ENCODE data around the gene CYP2D6.
"Not testable (repeated sequence)": the region's sequence is repeated elsewhere in the genome, so short reads cannot be mapped to it uniquely, and the experiment has no call there.

CYP2D6 gene

GRCh38 chr22:42132457-42132856 is 1.8 kb upstream of the CYP2D6 start:
- DNase-seq: no peak

GRCh38 chr22:42131562-42131961 is 952 bp upstream of the CYP2D6 start:
- DNase-seq: no peak

- not testable (repeated sequence) for DNase-seq
Measured at GRCh38 chr22:42130182-42130581, 428 bp downstream of the CYP2D6 start.

GRCh38 chr22:42128776-42129694 is 1.6 kb downstream of the CYP2D6 start:
- DNase-seq: not testable (repeated sequence)

- not testable (repeated sequence) for DNase-seq
Measured at GRCh38 chr22:42128007-42128406, 2.6 kb downstream of the CYP2D6 start.

- DNase-seq: no peak
Measured at GRCh38 chr22:42127606-42128005, 3.0 kb downstream of the CYP2D6 start.

- not testable (repeated sequence) for DNase-seq
Measured at GRCh38 chr22:42123529-42123928, 7.1 kb downstream of the CYP2D6 start.

GRCh38 chr22:42120231-42121021 is 10.2 kb downstream of the CYP2D6 start:
- not testable (repeated sequence) for DNase-seq

GRCh38 chr22:42116848-42117424 is 13.7 kb downstream of the CYP2D6 start:
- DNase-seq: no peak

GRCh38 chr22:42115420-42115830 is 15.2 kb downstream of the CYP2D6 start:
- DNase-seq: not testable (repeated sequence)

- no peak for DNase-seq
Measured at GRCh38 chr22:42114721-42115120, 15.9 kb downstream of the CYP2D6 start.

- DNase-seq: not testable (repeated sequence)
Measured at GRCh38 chr22:42112793-42113192, 17.8 kb downstream of the CYP2D6 start.

- no peak for DNase-seq
Measured at GRCh38 chr22:42111798-42112197, 18.8 kb downstream of the CYP2D6 start.

GRCh38 chr22:42108848-42109247 is 21.8 kb downstream of the CYP2D6 start:
- no peak for DNase-seq

GRCh38 chr22:42104332-42104860 is 26.2 kb downstream of the CYP2D6 start:
- not testable (repeated sequence) for DNase-seq

GRCh38 chr22:42101199-42101598 is 29.4 kb downstream of the CYP2D6 start:
- DNase-seq: no peak

- DNase-seq: no peak
Measured at GRCh38 chr22:42091455-42091782, 39.2 kb downstream of the CYP2D6 start.

- peak; percentile 91 for DNase-seq
Measured at GRCh38 chr22:42090596-42091454, 39.8 kb downstream of the CYP2D6 start, which contains the start of gene NDUFA6. Gene NDUFA6 (minus strand): TSS chr22:42090772. CDS start chr22:42090744, 28 bp downstream.

- DNase-seq: no peak
Measured at GRCh38 chr22:42086051-42086450, 44.6 kb downstream of the CYP2D6 start.

- no peak for DNase-seq
Measured at GRCh38 chr22:42084874-42085273, 45.7 kb downstream of the CYP2D6 start.

- no peak for DNase-seq
Measured at GRCh38 chr22:42083119-42083518, 47.5 kb downstream of the CYP2D6 start.

GRCh38 chr22:42080287-42080686 is 50.3 kb downstream of the CYP2D6 start:
- DNase-seq: no peak

Data from SIG-M5 (cell line).